GM12872 (cell line): ENCODE data around the gene ZFHX3.

ENCODE experiments used
- CTCF ChIP-seq: IDR thresholded peaks from 3 replicates; pipeline ENCODE4 v1.5.1; 2011; ENCODE audit warnings: low read depth, mild to moderate bottlenecking, low read length, moderate library complexity; ENCODE audit not compliant: insufficient read depth

ZFHX3 gene

GRCh38 chr16:72751076-72751475 lies 296.9 kb downstream of the ZFHX3 start:
- TF ChIP-seq CTCF: no peak

- TF ChIP-seq CTCF: no peak
Observed at GRCh38 chr16:72749091-72749490, 298.8 kb downstream of the ZFHX3 start.

GRCh38 chr16:72744076-72744793 lies 303.7 kb downstream of the ZFHX3 start:
- TF ChIP-seq CTCF: no peak

- TF ChIP-seq CTCF: no peak
Observed at GRCh38 chr16:72743011-72743761, 304.7 kb downstream of the ZFHX3 start.

GRCh38 chr16:72740347-72740746 lies 307.6 kb downstream of the ZFHX3 start:
- TF ChIP-seq CTCF: no peak

GRCh38 chr16:72739577-72739976 lies 308.4 kb downstream of the ZFHX3 start:
- TF ChIP-seq CTCF: no peak

- no peak for TF ChIP-seq CTCF
Observed at GRCh38 chr16:72736074-72736473, 311.9 kb downstream of the ZFHX3 start.
